ENCODE results near the gene AMER3. TPM values are rescaled to one million over a fixed set of nuclear protein-coding genes. Genes with fewer than 3 reads are reported as not detected.
A peak's percentile ranks its signal among the peaks of the same experiment; 100 is the strongest.

Gene AMER3
- total RNA-seq, 1 donor from 2014 or later, result 1.4 TPM

GRCh38 chr2:130744287-130745117 lies 10.8 kb upstream of the AMER3 start:
- TF ChIP-seq CTCF (conservative IDR thresholded peaks at IDR 0.05), result no peak
- no peaks in the 10 kb centered on the region for H3K36me3 Mint-ChIP-seq (ENCODE audit: low read depth)
- DNase-seq (ENCODE audit: low read depth, low spot score), result no peak
- no peak overlapping the region for H3K27ac Mint-ChIP-seq (ENCODE audit: unreplicated experiment)
- H3K27me3 Mint-ChIP-seq (ENCODE audit: low read depth), result peaks cover 8% of the 10 kb centered on the region
- H3K9me3 Mint-ChIP-seq, result no peaks in the 10 kb centered on the region
- peaks cover 24% of the 10 kb centered on the region for H3K4me1 Mint-ChIP-seq
- no peak overlapping the region for H3K4me3 Mint-ChIP-seq

GRCh38 chr2:130749078-130749477 lies 6.3 kb upstream of the AMER3 start:
- Mint-ChIP-seq H3K4me3 (no peak overlapping the region), H3K27ac (ENCODE audit: unreplicated experiment) (no peak overlapping the region), H3K27me3 (ENCODE audit: low read depth) (peaks cover 37% of the 10 kb centered on the region), H3K9me3 (no peaks in the 10 kb centered on the region), H3K36me3 (ENCODE audit: low read depth) (no peaks in the 10 kb centered on the region), H3K4me1 (peaks cover 6% of the 10 kb centered on the region)
- no peak for DNase-seq (ENCODE audit: low read depth, low spot score)
- TF ChIP-seq CTCF (conservative IDR thresholded peaks at IDR 0.05), result no peak

GRCh38 chr2:130749641-130750040 lies 5.7 kb upstream of the AMER3 start:
- no peak for TF ChIP-seq CTCF (conservative IDR thresholded peaks at IDR 0.05)
- DNase-seq (ENCODE audit: low read depth, low spot score), result no peak
- H3K9me3 Mint-ChIP-seq, result no peaks in the 10 kb centered on the region
- H3K27me3 Mint-ChIP-seq (ENCODE audit: low read depth), result peaks cover 43% of the 10 kb centered on the region
- H3K36me3 Mint-ChIP-seq (ENCODE audit: low read depth), result no peaks in the 10 kb centered on the region
- H3K4me1 Mint-ChIP-seq, result peaks cover under 1% of the 10 kb centered on the region
- H3K4me3 Mint-ChIP-seq, result no peak overlapping the region
- no peak overlapping the region for H3K27ac Mint-ChIP-seq (ENCODE audit: unreplicated experiment)

GRCh38 chr2:130754811-130755210 lies 529 bp upstream of the AMER3 start:
- H3K4me1 Mint-ChIP-seq, result peaks cover 10% of the 10 kb centered on the region
- H3K27ac Mint-ChIP-seq (ENCODE audit: unreplicated experiment), result no peak overlapping the region
- no peak for TF ChIP-seq CTCF (conservative IDR thresholded peaks at IDR 0.05)
- H3K36me3 Mint-ChIP-seq (ENCODE audit: low read depth), result no peaks in the 10 kb centered on the region
- H3K9me3 Mint-ChIP-seq, result no peaks in the 10 kb centered on the region
- H3K27me3 Mint-ChIP-seq (ENCODE audit: low read depth), result peaks cover 79% of the 10 kb centered on the region
- DNase-seq (ENCODE audit: low read depth, low spot score), result no peak
- peak overlapping the region; percentile 82 for H3K4me3 Mint-ChIP-seq

- H3K4me1 Mint-ChIP-seq, result peaks cover 10% of the 10 kb centered on the region
- no peaks in the 10 kb centered on the region for H3K9me3 Mint-ChIP-seq
- peak overlapping the region; percentile 83 for H3K4me3 Mint-ChIP-seq
- no peak for TF ChIP-seq CTCF (conservative IDR thresholded peaks at IDR 0.05)
- peaks cover 85% of the 10 kb centered on the region for H3K27me3 Mint-ChIP-seq (ENCODE audit: low read depth)
- H3K36me3 Mint-ChIP-seq (ENCODE audit: low read depth), result no peaks in the 10 kb centered on the region
- H3K27ac Mint-ChIP-seq (ENCODE audit: unreplicated experiment), result no peak overlapping the region
- DNase-seq (ENCODE audit: low read depth, low spot score), result peak; percentile 35
These were observed 923 bp downstream of the AMER3 start for GRCh38 chr2:130756053-130756873.
